OCI-LY3 (cell line): ENCODE results near the gene CLDN4.

Experiments used
- CTCF ChIP-seq: fragments of 200-600, 300-600 bp; sonication (generic); IDR thresholded peaks from 2 replicates; pipeline ENCODE4 v1.5.1; 2014; ENCODE audit warnings: antibody characterized with exemption, low read length, low read depth
- EZH2phosphoT487 ChIP-seq: fragments of 200-600 bp; shearing (Covaris generic); IDR thresholded peaks from 2 replicates; pipeline ENCODE4 v1.6.1; 2018; ENCODE audit warnings: antibody characterized with exemption, mixed run types, low read depth

GRCh38 chr7:73830681-73831583 lies at the start of gene CLDN4:
- TF ChIP-seq CTCF (no peak), EZH2phosphoT487 (no peak)
